Peyer's patch (tissue), 4 donors: ENCODE measurements around the gene EYS. TPM values are rescaled to one million over a fixed set of nuclear protein-coding genes. Genes with fewer than 3 reads are reported as not detected.

Source experiments
- DNase-seq, 3 donors: peaks; one replicate each; pipeline ENCODE4 v3.0.0-alpha.2; 2017 to 2019
- H3K27ac ChIP-seq, 4 donors: fragments of 200-600 bp; sonication (generic); one replicate each; pipeline ENCODE4 v1.5.1; 2016 to 2019
- H3K27me3 ChIP-seq, 2 donors: fragments of 200-600 bp; sonication (generic); one replicate each; pipeline ENCODE4 v1.5.1; 2019
- H3K36me3 ChIP-seq, 3 donors: fragments of 200-600 bp; sonication (generic); one replicate each; pipeline ENCODE4 v1.5.1; 2016 to 2019
- H3K4me1 ChIP-seq, 4 donors: fragments of 200-600 bp; sonication (generic); one replicate each; pipeline ENCODE4 v1.5.1; 2016 to 2019
- H3K4me3 ChIP-seq, 4 donors: fragments of 200-600 bp; sonication (generic); 1 replicate in 3 of 4; 2 replicates in 1 of 4; pipeline ENCODE4 v1.5.1; 2016 to 2019; ENCODE audit warnings: mild to moderate bottlenecking in 1 of 4
- H3K9me3 ChIP-seq, 4 donors: fragments of 200-600 bp; sonication (generic); one replicate each; pipeline ENCODE4 v1.5.1; 2016 to 2019; ENCODE audit warnings: mild to moderate bottlenecking in 1 of 4
- POLR2A ChIP-seq, 2 donors: fragments of 450-650 bp; IDR thresholded peaks; one replicate each; pipeline ENCODE4 v1.5.1; 2017; ENCODE audit warnings: antibody characterized with exemption in 2 of 2, mild to moderate bottlenecking in 2 of 2, moderate library complexity in 2 of 2
- total RNA-seq, 4 donors: library from RNA; depleted of rRNA; stranded (reverse); fragments of >200 nt; gene quantifications; one replicate each; pipeline ENCODE4 v1.1.0, GENCODE V29; 2016
- TF ChIP-seq, protein P1 (sequence below), 6 experiments: fragments of 450-650 bp in 4 of 6; fragments of 200-600 bp in 2 of 6; sonication (generic) in 1 of 6; IDR thresholded peaks; one replicate each; pipeline ENCODE4 v1.5.1; 2017 to 2019; ENCODE audit warnings: antibody characterized with exemption in 6 of 6, mild to moderate bottlenecking in 3 of 6, moderate library complexity in 1 of 6

The EYS gene
- total RNA-seq, 4 donors from 2014 or later = 0.13 to 1.5 (median 0.35) TPM; not detected in 1

DNA sequence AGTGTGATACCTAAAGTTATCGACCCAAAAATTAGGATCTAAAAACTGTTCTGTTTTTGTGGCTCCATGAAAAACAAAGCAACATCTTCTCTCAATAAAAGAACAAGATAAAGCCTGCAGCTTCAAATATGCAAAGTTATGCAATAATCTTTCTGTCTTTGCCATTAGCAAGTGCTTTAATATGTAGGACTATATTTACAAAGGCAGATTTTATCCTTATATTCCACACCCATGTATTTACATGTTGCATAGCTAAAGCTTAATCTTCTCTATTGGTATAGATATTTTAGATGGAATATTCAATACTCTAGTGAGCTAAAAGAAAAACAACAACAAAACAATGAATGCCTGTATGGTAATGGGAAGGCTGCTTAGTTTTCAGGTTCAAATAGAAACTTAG lies 1443.2 kb downstream of the EYS start:
- Histone ChIP-seq H3K9me3 (no peaks in the 10 kb centered on the region), H3K27ac (no peak overlapping the region), H3K4me3 (no peak overlapping the region), H3K36me3 (no peaks in the 10 kb centered on the region), H3K27me3 (no peaks in the 10 kb centered on the region), H3K4me1 (no peaks in the 10 kb centered on the region)
- DNase-seq = no peak
- TF ChIP-seq, protein P1, sequence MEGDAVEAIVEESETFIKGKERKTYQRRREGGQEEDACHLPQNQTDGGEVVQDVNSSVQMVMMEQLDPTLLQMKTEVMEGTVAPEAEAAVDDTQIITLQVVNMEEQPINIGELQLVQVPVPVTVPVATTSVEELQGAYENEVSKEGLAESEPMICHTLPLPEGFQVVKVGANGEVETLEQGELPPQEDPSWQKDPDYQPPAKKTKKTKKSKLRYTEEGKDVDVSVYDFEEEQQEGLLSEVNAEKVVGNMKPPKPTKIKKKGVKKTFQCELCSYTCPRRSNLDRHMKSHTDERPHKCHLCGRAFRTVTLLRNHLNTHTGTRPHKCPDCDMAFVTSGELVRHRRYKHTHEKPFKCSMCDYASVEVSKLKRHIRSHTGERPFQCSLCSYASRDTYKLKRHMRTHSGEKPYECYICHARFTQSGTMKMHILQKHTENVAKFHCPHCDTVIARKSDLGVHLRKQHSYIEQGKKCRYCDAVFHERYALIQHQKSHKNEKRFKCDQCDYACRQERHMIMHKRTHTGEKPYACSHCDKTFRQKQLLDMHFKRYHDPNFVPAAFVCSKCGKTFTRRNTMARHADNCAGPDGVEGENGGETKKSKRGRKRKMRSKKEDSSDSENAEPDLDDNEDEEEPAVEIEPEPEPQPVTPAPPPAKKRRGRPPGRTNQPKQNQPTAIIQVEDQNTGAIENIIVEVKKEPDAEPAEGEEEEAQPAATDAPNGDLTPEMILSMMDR (IDR thresholded peaks at IDR 0.05) = no peak
- no peak for TF ChIP-seq POLR2A (IDR thresholded peaks at IDR 0.05)

DNA sequence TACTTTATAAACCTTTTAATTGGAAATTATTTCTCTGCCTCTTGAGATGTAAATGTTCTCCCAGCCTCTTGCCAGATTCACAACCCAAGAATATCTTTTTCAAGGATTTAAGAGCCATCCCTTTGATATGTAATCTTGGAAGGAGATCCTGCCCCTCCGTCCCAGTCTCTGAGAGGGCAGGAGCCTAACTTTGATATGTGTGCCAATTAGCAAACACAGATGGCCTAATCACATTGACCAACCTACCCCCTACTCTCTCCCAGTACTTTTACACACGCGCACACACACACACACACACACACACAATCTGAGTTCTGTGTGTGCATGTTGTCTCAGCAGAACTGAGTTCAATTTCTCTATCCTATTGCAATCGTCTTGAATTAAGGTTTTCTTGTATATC lies 1447.7 kb downstream of the EYS start:
- no peaks in the 10 kb centered on the region for H3K27me3 ChIP-seq
- no peak overlapping the region for H3K4me3 ChIP-seq
- TF ChIP-seq POLR2A (IDR thresholded peaks at IDR 0.05) = no peak
- TF ChIP-seq, protein P1 (IDR thresholded peaks at IDR 0.05) = no peak
- H3K27ac ChIP-seq = no peak overlapping the region
- no peaks in the 10 kb centered on the region for H3K36me3 ChIP-seq
- no peaks in the 10 kb centered on the region for H3K4me1 ChIP-seq
- H3K9me3 ChIP-seq = no peaks in the 10 kb centered on the region
- DNase-seq = no peak

DNA sequence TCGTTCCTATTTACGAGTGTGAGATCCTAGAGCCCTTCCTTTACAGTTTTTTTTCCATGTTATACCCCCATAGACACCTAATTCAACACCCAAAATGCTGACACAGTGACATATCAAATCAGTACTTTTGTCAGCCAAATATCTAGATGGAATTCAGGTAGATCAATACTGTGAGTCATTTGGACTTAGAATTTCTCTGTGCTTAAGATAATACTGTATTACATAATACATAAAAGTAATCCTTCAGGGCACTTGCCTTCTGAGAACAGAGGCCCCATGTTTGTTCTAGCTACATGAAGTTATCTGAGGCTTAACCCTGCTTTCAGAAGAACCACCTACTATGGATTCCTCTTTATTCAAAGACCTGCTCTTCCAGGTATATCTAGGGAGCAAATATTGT lies 1448.3 kb downstream of the EYS start:
- Histone ChIP-seq H3K4me1 (no peaks in the 10 kb centered on the region), H3K9me3 (no peaks in the 10 kb centered on the region), H3K27me3 (no peaks in the 10 kb centered on the region), H3K27ac (no peak overlapping the region), H3K4me3 (no peak overlapping the region), H3K36me3 (no peaks in the 10 kb centered on the region)
- no peak for DNase-seq
- TF ChIP-seq, protein P1 (IDR thresholded peaks at IDR 0.05) = no peak
- no peak for TF ChIP-seq POLR2A (IDR thresholded peaks at IDR 0.05)

DNA sequence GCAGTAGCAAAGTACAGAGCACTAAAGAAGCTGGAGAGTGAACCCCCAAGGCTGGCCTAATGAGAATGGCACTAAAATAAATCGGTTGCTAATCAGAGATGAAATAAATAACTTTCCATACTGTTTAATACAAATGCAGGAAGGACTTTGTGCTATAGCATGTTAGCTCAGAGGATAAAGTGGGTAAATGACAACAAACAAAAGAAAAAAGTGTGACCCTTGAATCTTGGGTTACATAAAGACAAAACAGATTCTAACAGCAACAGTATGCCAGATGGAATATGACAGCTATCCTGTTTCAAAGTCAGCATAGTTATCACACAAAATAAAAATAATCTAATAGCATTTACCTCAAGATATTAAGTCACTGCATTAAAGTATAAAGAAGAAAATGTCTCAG lies 1448.7 kb downstream of the EYS start:
- H3K9me3 ChIP-seq = no peaks in the 10 kb centered on the region
- no peaks in the 10 kb centered on the region for H3K27me3 ChIP-seq
- DNase-seq = no peak
- no peak overlapping the region for H3K4me3 ChIP-seq
- no peaks in the 10 kb centered on the region for H3K4me1 ChIP-seq
- H3K36me3 ChIP-seq = no peaks in the 10 kb centered on the region
- TF ChIP-seq, protein P1 (IDR thresholded peaks at IDR 0.05) = no peak
- H3K27ac ChIP-seq = no peak overlapping the region

DNA sequence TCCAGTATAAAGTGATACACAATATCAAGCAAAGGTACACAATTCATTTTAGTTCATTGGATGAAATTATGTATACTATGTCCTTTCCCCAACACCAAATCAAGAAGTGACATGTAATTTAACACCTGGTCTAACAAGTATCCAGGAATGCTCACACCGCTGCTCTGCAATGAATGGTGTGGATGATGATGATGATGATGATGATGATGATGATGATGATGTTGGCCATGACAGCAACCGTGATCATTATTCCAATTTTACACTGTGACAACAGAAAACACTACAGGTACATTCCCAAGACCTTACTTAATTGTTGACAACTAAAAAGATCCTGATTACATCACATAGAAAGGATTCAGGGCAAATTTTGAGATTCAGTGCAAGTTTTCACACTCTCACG lies 1449.4 kb downstream of the EYS start:
- H3K4me1 ChIP-seq = no peaks in the 10 kb centered on the region
- H3K27me3 ChIP-seq = no peaks in the 10 kb centered on the region
- no peaks in the 10 kb centered on the region for H3K9me3 ChIP-seq
- H3K36me3 ChIP-seq = no peaks in the 10 kb centered on the region
- H3K27ac ChIP-seq = no peak overlapping the region
- no peak overlapping the region for H3K4me3 ChIP-seq
- TF ChIP-seq POLR2A (IDR thresholded peaks at IDR 0.05) = no peak
- TF ChIP-seq, protein P1 (IDR thresholded peaks at IDR 0.05) = no peak
- no peak for DNase-seq

DNA sequence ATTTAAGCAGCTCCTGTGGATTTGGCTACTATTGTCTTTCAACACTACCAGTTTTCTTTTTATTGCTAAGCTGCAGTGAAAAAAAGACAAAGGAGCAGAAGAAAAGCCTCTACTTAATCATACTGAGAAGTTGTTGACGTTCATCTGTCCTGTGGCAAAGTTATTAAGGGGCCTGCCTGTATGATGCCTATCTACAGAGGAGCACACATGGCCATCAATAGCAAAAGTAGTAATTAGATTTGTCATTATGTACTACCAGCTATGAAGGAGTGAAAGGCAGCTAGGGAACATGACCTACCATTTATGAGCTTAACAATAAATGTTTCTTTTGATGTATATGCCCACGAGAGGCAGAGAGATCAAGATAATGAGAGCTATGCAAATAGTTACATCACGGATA lies 1450.5 kb downstream of the EYS start:
- H3K9me3 ChIP-seq = no peaks in the 10 kb centered on the region
- H3K27ac ChIP-seq = no peak overlapping the region
- H3K4me3 ChIP-seq = no peak overlapping the region
- H3K36me3 ChIP-seq = no peaks in the 10 kb centered on the region
- TF ChIP-seq, protein P1 (IDR thresholded peaks at IDR 0.05) = no peak
- TF ChIP-seq POLR2A (IDR thresholded peaks at IDR 0.05) = no peak
- H3K4me1 ChIP-seq = no peaks in the 10 kb centered on the region
- DNase-seq = no peak
- no peaks in the 10 kb centered on the region for H3K27me3 ChIP-seq
